MG63 (cell line): ENCODE measurements around the gene PRKCH. TPM values are rescaled to one million over a fixed set of nuclear protein-coding genes. Genes with fewer than 3 reads are reported as not detected.

ENCODE experiments used
- DNase-seq: peaks from one replicate; pipeline ENCODE4 v3.0.0-alpha.2; 2020
- H3K27me3 ChIP-seq: fragments of 250-450 bp; sonication (Bioruptor Pico); 2 replicates; pipeline ENCODE4 v1.5.1; 2020; ENCODE audit warnings: mild to moderate bottlenecking, moderate library complexity
- H3K36me3 ChIP-seq: fragments of 250-450 bp; sonication (Bioruptor Pico); 2 replicates; pipeline ENCODE4 v1.5.1; 2020; ENCODE audit warnings: mild to moderate bottlenecking, moderate library complexity
- H3K4me3 ChIP-seq: fragments of 250-450 bp; sonication (Bioruptor Pico); 2 replicates; pipeline ENCODE4 v1.5.1; 2020; ENCODE audit warnings: mild to moderate bottlenecking, moderate library complexity
- H3K9me3 ChIP-seq: fragments of 250-450 bp; sonication (Bioruptor Pico); 2 replicates; pipeline ENCODE4 v1.5.1; 2020; ENCODE audit warnings: mild to moderate bottlenecking, moderate library complexity
- total RNA-seq: library from RNA; depleted of rRNA; stranded (reverse); fragments of >200 nt; shearing (Covaris generic); gene quantifications from 2 replicates; pipeline ENCODE4 v1.2.3, GENCODE V29; 2014; ENCODE audit warnings: low replicate concordance

The PRKCH gene
- total RNA-seq, 1 experiment from 2014 or later = 6.0 TPM

DNA sequence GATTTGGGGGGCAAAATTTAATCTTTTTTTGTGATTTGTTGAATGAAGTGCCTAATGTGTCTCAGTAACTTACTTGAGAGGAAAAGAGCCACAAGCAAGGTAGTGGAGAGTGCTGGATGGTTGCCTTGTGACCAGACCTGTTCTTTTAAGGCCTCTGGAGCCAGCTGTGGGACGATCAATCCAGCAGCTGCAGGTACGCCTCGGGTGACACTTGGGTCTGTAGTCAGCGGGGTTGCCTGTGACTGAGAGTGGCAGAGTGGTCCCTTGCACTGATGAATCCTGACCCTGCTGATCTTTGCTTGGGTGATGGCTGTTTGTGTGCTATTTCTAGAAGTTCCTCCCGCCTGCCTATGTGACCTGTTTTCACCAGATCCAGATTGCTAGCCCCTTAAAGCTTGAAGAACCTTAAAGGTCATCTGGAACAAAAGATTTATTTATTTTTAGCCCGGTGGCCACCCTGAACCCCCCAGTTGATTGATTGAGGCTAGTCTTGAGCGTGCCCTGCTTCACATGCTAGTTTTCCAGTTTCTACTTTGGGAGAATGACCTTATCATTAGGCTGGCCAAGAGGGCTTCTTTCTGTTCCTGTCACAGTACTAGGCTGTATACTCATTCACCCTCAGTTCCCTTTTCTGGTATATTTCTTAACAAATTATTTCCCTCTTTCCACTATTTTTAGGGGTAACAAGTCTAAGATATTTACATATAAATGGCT lies 23.2 kb downstream of the PRKCH start:
- no peak for DNase-seq
- H3K27me3 ChIP-seq = no peaks in the 10 kb centered on the region
- no peak overlapping the region for H3K4me3 ChIP-seq
- no peaks in the 10 kb centered on the region for H3K36me3 ChIP-seq
- no peaks in the 10 kb centered on the region for H3K9me3 ChIP-seq

DNA sequence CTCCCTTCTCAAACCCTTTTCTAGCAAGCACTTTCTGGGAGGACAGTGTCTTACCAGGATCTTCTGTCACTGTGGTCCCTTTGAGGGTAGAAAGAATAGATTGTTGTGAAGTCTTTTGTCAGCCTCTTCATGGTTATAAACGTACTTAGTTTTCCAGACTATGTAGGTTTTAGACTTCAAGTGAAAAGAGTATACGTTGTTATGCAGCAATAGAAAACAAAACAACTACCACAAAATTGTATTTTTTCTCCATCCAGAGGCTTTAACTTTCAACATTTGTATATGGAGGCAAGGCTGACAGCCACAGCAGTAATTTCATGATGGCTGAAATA lies 23.7 kb downstream of the PRKCH start:
- Histone ChIP-seq H3K36me3 (no peaks in the 10 kb centered on the region), H3K27me3 (no peaks in the 10 kb centered on the region), H3K9me3 (no peaks in the 10 kb centered on the region), H3K4me3 (no peak overlapping the region)
- no peak for DNase-seq

- H3K27me3 ChIP-seq = no peaks in the 10 kb centered on the region
- H3K9me3 ChIP-seq = no peaks in the 10 kb centered on the region
- H3K4me3 ChIP-seq = no peak overlapping the region
- H3K36me3 ChIP-seq = no peaks in the 10 kb centered on the region
- DNase-seq = no peak
Measured at GRCh38 chr14:61346221-61346620, 24.8 kb downstream of the PRKCH start.

GRCh38 chr14:61346793-61347192 lies 25.4 kb downstream of the PRKCH start:
- no peaks in the 10 kb centered on the region for H3K9me3 ChIP-seq
- H3K27me3 ChIP-seq = no peaks in the 10 kb centered on the region
- H3K4me3 ChIP-seq = no peak overlapping the region
- H3K36me3 ChIP-seq = no peaks in the 10 kb centered on the region
- DNase-seq = no peak

GRCh38 chr14:61347826-61348443 lies 26.6 kb downstream of the PRKCH start:
- Histone ChIP-seq H3K9me3 (no peaks in the 10 kb centered on the region), H3K4me3 (no peak overlapping the region), H3K27me3 (no peaks in the 10 kb centered on the region), H3K36me3 (no peaks in the 10 kb centered on the region)
- no peak for DNase-seq

DNA sequence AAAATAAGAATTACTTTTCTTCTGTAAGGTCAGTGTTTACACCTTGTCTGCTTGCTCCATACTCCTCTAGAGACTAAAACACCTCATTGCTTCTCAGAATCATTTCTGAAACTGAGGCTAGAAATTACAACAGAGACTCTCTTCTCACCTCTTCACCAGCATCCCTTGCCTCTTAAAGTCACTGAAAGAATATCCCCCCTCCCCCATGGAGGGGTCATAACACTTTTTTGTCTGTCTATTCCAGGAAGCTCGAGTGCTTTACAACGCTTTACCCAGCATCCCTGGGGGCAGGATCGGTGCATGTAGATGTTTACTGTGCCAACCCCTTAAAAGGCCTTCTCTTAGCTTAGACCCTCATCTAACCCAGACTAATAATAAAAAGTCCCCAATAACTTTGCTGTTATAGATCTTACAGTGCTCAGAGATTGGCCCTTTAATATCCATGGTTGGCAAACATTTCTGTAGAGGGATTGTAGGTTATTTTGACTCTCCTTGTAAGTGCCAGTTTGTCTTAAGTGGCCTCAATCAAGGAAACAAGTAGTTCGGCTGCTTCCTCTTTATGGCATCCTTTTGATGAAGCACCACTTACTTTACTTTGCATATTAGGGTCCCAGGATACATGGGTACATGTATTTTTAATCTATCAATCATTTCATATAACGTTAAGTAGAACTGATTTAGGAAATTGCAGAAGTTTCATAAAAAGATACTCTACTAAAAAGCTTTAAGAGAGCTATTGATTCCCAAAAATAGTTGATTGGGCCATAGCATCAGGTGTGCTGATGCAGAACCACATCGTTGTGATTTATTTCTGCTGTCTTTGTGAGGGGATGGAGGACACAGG lies 29.3 kb downstream of the PRKCH start:
- no peaks in the 10 kb centered on the region for H3K27me3 ChIP-seq
- no peaks in the 10 kb centered on the region for H3K36me3 ChIP-seq
- no peak for DNase-seq
- no peak overlapping the region for H3K4me3 ChIP-seq
- no peaks in the 10 kb centered on the region for H3K9me3 ChIP-seq

DNA sequence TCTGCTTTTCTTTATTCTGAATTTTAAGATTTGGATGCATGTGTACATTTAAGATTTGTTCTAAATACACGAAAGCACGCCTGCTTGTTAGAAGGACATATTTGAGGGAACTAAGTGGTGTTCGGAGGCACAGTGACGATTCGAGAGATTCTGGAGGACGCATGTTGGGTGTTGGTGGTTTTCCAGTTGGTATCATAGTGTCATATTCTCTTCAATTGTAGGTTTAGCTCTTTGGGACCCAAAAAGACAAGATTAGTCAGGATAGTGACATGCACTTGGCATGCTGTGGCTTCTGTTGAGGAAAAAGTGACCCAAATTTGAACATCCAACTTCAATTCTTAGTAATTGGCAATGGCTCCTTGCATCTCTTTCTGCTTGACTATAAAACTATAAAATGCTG lies 30.1 kb downstream of the PRKCH start:
- no peaks in the 10 kb centered on the region for H3K27me3 ChIP-seq
- no peaks in the 10 kb centered on the region for H3K36me3 ChIP-seq
- H3K4me3 ChIP-seq = no peak overlapping the region
- H3K9me3 ChIP-seq = no peaks in the 10 kb centered on the region
- DNase-seq = no peak

- H3K4me3 ChIP-seq = peak overlapping the region; percentile 11; the same call in 1 of the 2 replicates
- no peaks in the 10 kb centered on the region for H3K27me3 ChIP-seq
- no peaks in the 10 kb centered on the region for H3K9me3 ChIP-seq
- DNase-seq = peak; percentile 93
- H3K36me3 ChIP-seq = no peaks in the 10 kb centered on the region
Measured at GRCh38 chr14:61355892-61356325, 34.5 kb downstream of the PRKCH start.

DNA sequence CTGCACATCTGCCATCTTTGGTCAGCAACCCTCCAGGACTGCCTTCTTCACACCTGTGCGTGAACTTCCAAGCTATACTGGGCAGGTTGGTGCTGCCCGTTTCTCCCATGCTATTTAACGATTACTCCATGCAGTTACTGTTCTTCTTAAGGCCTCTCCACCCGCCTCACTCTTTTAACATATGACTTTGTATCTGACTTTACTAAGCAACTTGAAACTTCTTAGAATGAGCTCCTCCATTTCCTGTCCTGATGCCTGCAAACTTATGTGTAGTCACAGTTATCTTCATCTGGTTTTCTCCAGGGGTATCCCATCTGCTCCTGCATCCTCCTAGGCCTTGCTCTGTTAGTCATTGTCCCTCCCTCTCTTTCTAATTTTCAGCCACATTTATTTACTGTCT lies 35.7 kb downstream of the PRKCH start:
- H3K9me3 ChIP-seq = no peaks in the 10 kb centered on the region
- no peak for DNase-seq
- no peak overlapping the region for H3K4me3 ChIP-seq
- H3K27me3 ChIP-seq = no peaks in the 10 kb centered on the region
- H3K36me3 ChIP-seq = no peaks in the 10 kb centered on the region

- Histone ChIP-seq H3K9me3 (no peaks in the 10 kb centered on the region), H3K36me3 (no peaks in the 10 kb centered on the region), H3K4me3 (no peak overlapping the region), H3K27me3 (no peaks in the 10 kb centered on the region)
- no peak for DNase-seq
Measured at GRCh38 chr14:61358554-61359226, 37.3 kb downstream of the PRKCH start.

DNA sequence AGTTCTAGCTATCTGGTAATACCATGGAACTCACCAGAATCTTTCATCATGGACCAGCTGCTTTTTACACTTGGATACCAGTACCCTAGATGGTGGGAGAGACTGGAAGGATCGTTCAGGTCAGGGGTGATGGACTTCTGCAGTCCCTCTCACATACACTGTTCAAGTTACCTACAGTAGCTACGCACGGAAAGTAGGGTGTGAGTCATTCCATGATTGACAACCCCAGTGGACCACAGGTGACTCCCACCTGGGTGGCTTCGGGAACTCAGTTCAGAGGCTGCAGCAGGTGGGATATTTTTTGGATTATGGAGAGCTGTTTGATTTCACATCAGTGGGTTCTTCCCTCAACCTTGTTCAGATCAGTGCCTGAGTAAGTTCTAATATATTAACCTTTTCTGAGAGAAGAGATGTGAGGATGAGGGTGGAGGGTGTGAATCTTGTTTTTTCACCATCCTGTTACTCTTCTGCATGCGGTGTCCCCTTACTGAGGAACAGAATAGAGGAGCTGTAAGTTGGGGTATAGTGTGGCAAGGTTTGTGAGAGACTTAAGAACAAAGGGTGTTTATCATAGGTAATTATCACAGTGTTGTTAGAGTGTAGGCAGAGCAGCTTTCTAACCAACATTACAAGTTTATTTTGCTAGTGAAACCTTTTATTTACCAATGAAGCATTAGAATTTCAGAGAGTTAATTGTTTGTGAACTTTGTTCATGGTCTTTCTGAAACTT lies 39.6 kb downstream of the PRKCH start:
- H3K9me3 ChIP-seq = no peaks in the 10 kb centered on the region
- no peaks in the 10 kb centered on the region for H3K36me3 ChIP-seq
- H3K27me3 ChIP-seq = no peaks in the 10 kb centered on the region
- no peak for DNase-seq
- no peak overlapping the region for H3K4me3 ChIP-seq

DNA sequence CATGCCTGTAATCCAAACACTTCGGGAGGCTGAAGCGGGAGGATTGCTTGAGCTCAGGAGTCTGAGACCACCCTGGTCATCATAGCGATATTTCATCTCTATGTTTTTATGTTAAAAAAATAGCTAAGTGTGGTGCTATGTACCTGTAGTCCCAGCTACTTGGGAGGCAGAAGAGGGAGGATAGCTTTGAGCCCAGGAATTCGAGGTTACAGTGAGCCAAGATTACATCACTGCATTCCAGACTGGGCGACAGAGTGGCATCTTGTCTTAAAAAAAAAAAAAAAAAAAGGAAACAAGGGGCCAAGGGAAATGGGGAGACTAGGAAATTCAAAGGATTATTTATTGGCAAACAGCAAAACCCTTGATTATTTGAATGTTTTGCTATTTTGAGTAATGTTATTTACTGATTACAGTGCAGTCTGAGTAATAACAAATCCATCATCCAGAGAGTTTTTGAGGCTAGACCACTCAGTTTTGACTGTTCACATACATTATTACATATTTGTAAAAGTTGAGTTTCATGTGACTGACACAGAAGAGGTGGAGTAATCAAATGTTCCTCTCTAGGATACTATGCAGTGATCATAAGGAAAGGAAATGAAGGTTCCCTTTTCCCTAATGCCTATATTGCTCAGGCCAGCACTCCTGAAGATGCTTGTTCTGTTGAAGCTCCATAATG lies 40.8 kb downstream of the PRKCH start:
- H3K36me3 ChIP-seq = no peaks in the 10 kb centered on the region
- H3K4me3 ChIP-seq = no peak overlapping the region
- DNase-seq = no peak
- no peaks in the 10 kb centered on the region for H3K27me3 ChIP-seq
- H3K9me3 ChIP-seq = no peaks in the 10 kb centered on the region

GRCh38 chr14:61364243-61364642 lies 42.9 kb downstream of the PRKCH start:
- H3K4me3 ChIP-seq = no peak overlapping the region
- DNase-seq = no peak

GRCh38 chr14:61365667-61366212 lies 44.4 kb downstream of the PRKCH start:
- Histone ChIP-seq H3K36me3 (no peaks in the 10 kb centered on the region), H3K27me3 (no peaks in the 10 kb centered on the region), H3K4me3 (no peak overlapping the region), H3K9me3 (no peaks in the 10 kb centered on the region)
- DNase-seq = no peak

More at GRCh38 chr14:61364243-61364642, 42.9 kb downstream of the PRKCH start:
- Histone ChIP-seq H3K9me3 (no peaks in the 10 kb centered on the region), H3K27me3 (no peaks in the 10 kb centered on the region), H3K36me3 (no peaks in the 10 kb centered on the region)

GRCh38 chr14:61368114-61368710 lies 46.8 kb downstream of the PRKCH start:
- Histone ChIP-seq H3K9me3 (no peaks in the 10 kb centered on the region; the same call in 1 of the 2 replicates), H3K27me3 (no peaks in the 10 kb centered on the region), H3K36me3 (no peaks in the 10 kb centered on the region), H3K4me3 (no peak overlapping the region)
- peak; percentile 16 for DNase-seq
